Activated CD8-positive, alpha-beta T cell treated with anti-CD3 and anti-CD28 coated beads for 36 hours (primary cell): ENCODE results near the gene PLCG2. TPM values are rescaled to one million over a fixed set of nuclear protein-coding genes. Genes with fewer than 3 reads are reported as not detected.

Experiments
- ATAC-seq: fragments of 200-7000 bp; cut with Tn5 transposase; one replicate; pipeline ENCODE4 v1.10.0; 2021; ENCODE audit warnings: mild to moderate bottlenecking, moderate library complexity
- CTCF ChIA-PET: fragments of 350-600 bp; sonication (Branson Sonifier 250); formaldehyde crosslinking; loops from one replicate; lab custom pipeline; 2021; ENCODE audit warnings: antibody characterized with exemption; lab: Charles Lee
- POLR2A ChIA-PET: fragments of 350-600 bp; sonication (Branson Sonifier 250); formaldehyde crosslinking; loops from one replicate; lab custom pipeline; 2021; ENCODE audit warnings: antibody characterized with exemption; lab: Charles Lee
- DNase-seq: peaks from one replicate; pipeline ENCODE4 v3.0.0-alpha.2; 2020
- H3K27ac Mint-ChIP-seq: one replicate; pipeline ENCODE4 v1.8.0; 2021; ENCODE audit warnings: mild to moderate bottlenecking, mixed read lengths
- H3K27me3 Mint-ChIP-seq: one replicate; pipeline ENCODE4 v1.8.0; 2021; ENCODE audit warnings: mixed read lengths
- H3K36me3 Mint-ChIP-seq: one replicate; pipeline ENCODE4 v1.8.0; 2021; ENCODE audit warnings: low read depth, mixed read lengths
- H3K4me1 Mint-ChIP-seq: one replicate; pipeline ENCODE4 v1.8.0; 2021; ENCODE audit warnings: low read depth, mixed read lengths
- H3K4me3 Mint-ChIP-seq: one replicate; pipeline ENCODE4 v1.8.0; 2021; ENCODE audit warnings: mild to moderate bottlenecking, moderate library complexity, mixed read lengths
- H3K9me3 Mint-ChIP-seq: one replicate; pipeline ENCODE4 v1.8.0; 2021; ENCODE audit warnings: mixed read lengths
- intact Hi-C: fragments of 100-400 bp; cut with micrococcal nuclease; formaldehyde crosslinking; loops from one replicate; pipeline ENCODE4 v1.10.0; 2022
- total RNA-seq, 2 experiments: library from RNA; stranded (reverse); gene quantifications; one replicate each; pipeline ENCODE4 v1.2.3, GENCODE V29; 2021
- TF ChIP-seq, protein P1 (sequence below): fragments of 200-600 bp; IDR thresholded peaks from one replicate; pipeline ENCODE4 v1.8.0; 2022; ENCODE audit warnings: antibody characterized with exemption, mild to moderate bottlenecking

PLCG2 gene
- total RNA-seq, 2 experiments from 2014 or later: 12.7 to 13.7 TPM

DNA sequence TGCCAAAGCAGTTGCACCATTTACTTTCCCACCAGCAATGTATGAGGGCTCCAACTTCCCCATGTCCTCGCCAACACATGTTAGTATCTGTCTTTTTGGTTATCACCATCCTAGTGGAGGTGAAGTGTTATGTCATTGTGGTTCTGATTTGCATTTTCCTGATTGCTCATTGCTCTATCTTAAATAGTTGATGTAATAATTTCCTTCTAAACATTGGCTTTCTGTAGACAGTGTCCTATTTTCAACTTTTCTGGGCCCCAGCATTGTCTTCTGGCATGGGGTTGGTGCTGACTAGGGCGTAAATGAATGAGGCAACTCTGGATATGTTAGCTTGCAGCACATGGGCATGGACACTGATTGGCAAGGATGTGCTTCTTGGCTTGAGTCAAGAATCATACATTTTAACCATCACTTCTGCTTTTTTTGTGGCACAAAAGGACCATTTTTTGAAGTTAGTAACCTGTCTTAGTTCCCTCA, 25.1 kb downstream of the PLCG2 start:
- Mint-ChIP-seq H3K27me3 (no peaks in the 10 kb centered on the region), H3K36me3 (no peaks in the 10 kb centered on the region), H3K9me3 (no peaks in the 10 kb centered on the region), H3K27ac (no peak overlapping the region), H3K4me1 (peaks cover 13% of the 10 kb centered on the region), H3K4me3 (no peak overlapping the region)
- DNase-seq (no peak), ATAC-seq (no peak)
- ChIA-PET POLR2A (no interaction called here), CTCF (no interaction called here)
- intact Hi-C loops: no loop called here
- TF ChIP-seq, protein P1, sequence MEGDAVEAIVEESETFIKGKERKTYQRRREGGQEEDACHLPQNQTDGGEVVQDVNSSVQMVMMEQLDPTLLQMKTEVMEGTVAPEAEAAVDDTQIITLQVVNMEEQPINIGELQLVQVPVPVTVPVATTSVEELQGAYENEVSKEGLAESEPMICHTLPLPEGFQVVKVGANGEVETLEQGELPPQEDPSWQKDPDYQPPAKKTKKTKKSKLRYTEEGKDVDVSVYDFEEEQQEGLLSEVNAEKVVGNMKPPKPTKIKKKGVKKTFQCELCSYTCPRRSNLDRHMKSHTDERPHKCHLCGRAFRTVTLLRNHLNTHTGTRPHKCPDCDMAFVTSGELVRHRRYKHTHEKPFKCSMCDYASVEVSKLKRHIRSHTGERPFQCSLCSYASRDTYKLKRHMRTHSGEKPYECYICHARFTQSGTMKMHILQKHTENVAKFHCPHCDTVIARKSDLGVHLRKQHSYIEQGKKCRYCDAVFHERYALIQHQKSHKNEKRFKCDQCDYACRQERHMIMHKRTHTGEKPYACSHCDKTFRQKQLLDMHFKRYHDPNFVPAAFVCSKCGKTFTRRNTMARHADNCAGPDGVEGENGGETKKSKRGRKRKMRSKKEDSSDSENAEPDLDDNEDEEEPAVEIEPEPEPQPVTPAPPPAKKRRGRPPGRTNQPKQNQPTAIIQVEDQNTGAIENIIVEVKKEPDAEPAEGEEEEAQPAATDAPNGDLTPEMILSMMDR: no peak

GRCh38 chr16:81806696-81807095, 27.6 kb downstream of the PLCG2 start:
- no peaks in the 10 kb centered on the region for H3K9me3 Mint-ChIP-seq
- DNase-seq (no peak), ATAC-seq (no peak)
- intact Hi-C loops: no loop called here
- H3K27me3 Mint-ChIP-seq: no peaks in the 10 kb centered on the region
- TF ChIP-seq, protein P1: no peak
- no peak overlapping the region for H3K27ac Mint-ChIP-seq
- ChIA-PET CTCF (interaction anchor here (1.1 kb wide), 2 partner anchors 8 to 79 kb away, joined by 3 read pairs; no protein-coding TSS in a partner anchor), POLR2A (interaction anchor here (0.9 to 1.3 kb wide), 2 partner anchors 8 to 35 kb away, joined by 3 read pairs; no protein-coding TSS in a partner anchor)
- H3K4me1 Mint-ChIP-seq: peaks cover 29% of the 10 kb centered on the region
- H3K36me3 Mint-ChIP-seq: no peaks in the 10 kb centered on the region
- no peak overlapping the region for H3K4me3 Mint-ChIP-seq

DNA sequence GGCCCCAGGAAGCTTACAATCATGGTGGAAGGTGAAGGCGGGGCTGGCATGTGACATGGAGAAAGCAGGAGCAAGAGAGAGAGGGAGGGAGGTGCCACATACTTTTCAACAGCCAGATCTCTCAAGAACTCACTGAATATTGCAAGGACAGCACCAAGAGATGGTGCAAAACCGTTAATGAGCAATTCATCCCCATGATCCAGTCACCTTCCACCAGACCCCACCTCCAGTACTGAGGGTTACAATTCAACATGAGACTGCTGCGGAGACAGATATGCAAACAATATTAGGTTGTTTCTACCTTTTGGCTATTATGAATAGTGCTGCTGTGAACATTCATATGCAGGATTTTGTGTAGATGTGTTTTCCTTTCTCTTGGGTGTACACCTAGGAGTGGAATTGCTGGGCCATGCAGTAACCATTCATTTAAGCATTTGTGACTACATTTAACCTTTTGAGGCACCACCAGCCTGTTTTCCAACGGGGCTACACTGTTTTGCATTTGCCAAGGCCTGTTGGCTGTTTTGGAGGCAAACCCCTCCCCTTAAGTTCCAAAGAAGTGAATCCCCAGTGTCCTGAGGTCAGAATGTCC, 28.8 kb downstream of the PLCG2 start:
- CTCF ChIA-PET: interaction anchor here (1.0 to 2.1 kb wide), 4 partner anchors 9 to 78 kb away, joined by 3 to 7 read pairs (median 3); no protein-coding TSS in a partner anchor
- Mint-ChIP-seq H3K27ac (no peak overlapping the region), H3K4me3 (no peak overlapping the region)

DNA sequence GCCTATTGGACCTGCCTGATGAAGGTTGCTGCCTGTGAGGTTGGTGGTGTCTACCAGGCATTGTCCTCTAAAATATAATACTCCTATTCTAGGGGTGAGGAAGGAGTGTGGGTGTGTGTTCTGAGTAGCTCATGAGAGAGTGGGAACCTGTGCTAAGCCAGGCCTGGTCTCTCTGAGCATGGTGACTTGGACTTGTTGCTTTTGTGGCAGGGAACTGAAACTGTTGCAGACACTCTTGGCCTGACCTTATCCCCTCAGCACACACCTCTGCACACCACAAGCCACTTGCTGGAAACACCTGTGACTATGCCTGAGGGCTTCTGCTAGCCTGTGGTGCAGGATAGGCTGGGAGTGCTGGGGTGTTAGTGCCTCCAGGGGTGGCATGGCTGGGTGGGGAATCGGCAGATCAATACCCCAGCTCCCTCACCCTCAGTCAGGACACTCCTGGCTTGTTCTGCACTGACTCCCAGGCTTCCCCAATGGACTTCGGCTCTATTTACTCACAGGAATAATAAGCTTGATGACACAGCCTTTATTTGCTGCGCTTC, 29.9 kb downstream of the PLCG2 start:
- Mint-ChIP-seq H3K9me3 (no peaks in the 10 kb centered on the region), H3K4me1 (peaks cover 28% of the 10 kb centered on the region), H3K27ac (peak overlapping the region; percentile 8), H3K27me3 (no peaks in the 10 kb centered on the region), H3K36me3 (no peaks in the 10 kb centered on the region), H3K4me3 (no peak overlapping the region)
- intact Hi-C loops: no loop called here
- CTCF ChIA-PET: interaction anchor here (1.0 to 2.1 kb wide), 3 partner anchors 11 to 64 kb away, joined by 3 to 7 read pairs (median 3); no protein-coding TSS in a partner anchor
- POLR2A ChIA-PET: no interaction called here
- ATAC-seq (peak; percentile 92), DNase-seq (peak; percentile 72)
- TF ChIP-seq, protein P1: no peak

More for the DNA sequence above, 28.8 kb downstream of the PLCG2 start:
- H3K4me1 Mint-ChIP-seq: peaks cover 29% of the 10 kb centered on the region
- H3K36me3 Mint-ChIP-seq: no peaks in the 10 kb centered on the region
- no peaks in the 10 kb centered on the region for H3K27me3 Mint-ChIP-seq
- intact Hi-C loops: no loop called here
- no peaks in the 10 kb centered on the region for H3K9me3 Mint-ChIP-seq
- POLR2A ChIA-PET: interaction anchor here (0.9 to 1.3 kb wide), 2 partner anchors 9 to 34 kb away, joined by 3 read pairs; no protein-coding TSS in a partner anchor
- ATAC-seq: no peak
- no peak for DNase-seq
- TF ChIP-seq, protein P1: no peak

GRCh38 chr16:81809567-81809966, 30.5 kb downstream of the PLCG2 start:
- peaks cover 22% of the 10 kb centered on the region for H3K4me1 Mint-ChIP-seq
- CTCF ChIA-PET: interaction anchor here (1.1 to 2.1 kb wide), 2 partner anchors 11 to 14 kb away, joined by 3 to 7 read pairs; no protein-coding TSS in a partner anchor

More at GRCh38 chr16:81809567-81809966, 30.5 kb downstream of the PLCG2 start:
- POLR2A ChIA-PET: no interaction called here
- intact Hi-C loops: no loop called here
- H3K27me3 Mint-ChIP-seq: no peaks in the 10 kb centered on the region
- H3K27ac Mint-ChIP-seq: peak overlapping the region; percentile 8
- H3K9me3 Mint-ChIP-seq: no peaks in the 10 kb centered on the region
- DNase-seq (no peak), ATAC-seq (no peak)
- no peak overlapping the region for H3K4me3 Mint-ChIP-seq
- no peaks in the 10 kb centered on the region for H3K36me3 Mint-ChIP-seq
- TF ChIP-seq, protein P1: no peak
